Uterus (tissue), 4 donors: ENCODE data around the gene UNC93A. TPM values are rescaled to one million over a fixed set of nuclear protein-coding genes. Genes with fewer than 3 reads are reported as not detected.

Source experiments
- DNase-seq, 2 donors: peaks; one replicate each; pipeline ENCODE4 v3.0.0-alpha.2; 2019 to 2020
- H3K27ac ChIP-seq, 2 donors: fragments of 200-600 bp; sonication (generic); 1 replicate in 1 of 2; 2 replicates in 1 of 2; pipeline ENCODE4 v1.5.1; 2016 to 2018
- H3K27me3 ChIP-seq, 2 donors: fragments of 200-600 bp; sonication (generic); one replicate each; pipeline ENCODE4 v1.5.1; 2018 to 2019; ENCODE audit warnings: control low read depth in 1 of 2
- H3K36me3 ChIP-seq, 2 donors: fragments of 200-600 bp; sonication (generic); one replicate each; pipeline ENCODE4 v1.5.1; 2019; ENCODE audit warnings: control low read depth in 1 of 2
- H3K4me1 ChIP-seq, 2 donors: fragments of 200-600 bp; sonication (generic); one replicate each; pipeline ENCODE4 v1.5.1; 2018 to 2019; ENCODE audit warnings: control low read depth in 1 of 2
- H3K4me3 ChIP-seq, 2 donors: fragments of 200-600 bp; sonication (generic); 1 replicate in 1 of 2; 2 replicates in 1 of 2; pipeline ENCODE4 v1.5.1; 2018 to 2019; ENCODE audit warnings: mild to moderate bottlenecking in 1 of 2
- H3K9me3 ChIP-seq, 2 donors: fragments of 200-600 bp; sonication (generic); one replicate each; pipeline ENCODE4 v1.5.1; 2019; ENCODE audit warnings: control low read depth in 1 of 2
- POLR2A ChIP-seq, 2 donors: fragments of 450-650 bp; IDR thresholded peaks; one replicate each; pipeline ENCODE4 v1.6.1; 2016; ENCODE audit warnings: antibody characterized with exemption in 2 of 2, mild to moderate bottlenecking in 1 of 2, moderate library complexity in 1 of 2
- intact Hi-C: fragments of 100-400 bp; cut with DNase I; formaldehyde crosslinking; loops from one replicate; pipeline ENCODE4 v1.15.1; 2023; ENCODE audit warnings: low total_unique reads
- total RNA-seq, 4 donors: library from RNA; depleted of rRNA in 3 of 4; stranded (reverse); fragments of >200 nt in 3 of 4; gene quantifications; one replicate each; pipeline versions ENCODE4 v1.1.0 to v1.2.4, GENCODE V29; 2014 to 2023
- TF ChIP-seq, protein P1 (sequence below), 4 experiments: fragments of 200-600 bp in 2 of 4; fragments of 450-650 bp in 2 of 4; sonication (generic) in 2 of 4; IDR thresholded peaks; one replicate each; pipeline ENCODE4 v1.5.1; 2016 to 2019; ENCODE audit warnings: antibody characterized with exemption in 4 of 4, mild to moderate bottlenecking in 2 of 4, moderate library complexity in 1 of 4
- donor health status: DM: yes; HTN: yes; CAD: no.

UNC93A gene
- total RNA-seq, 4 donors from 2014 or later = 0.97 TPM; not detected in 3

GRCh38 chr6:167292301-167293087 is 1.4 kb downstream of the UNC93A start:
- TF ChIP-seq, protein P1, sequence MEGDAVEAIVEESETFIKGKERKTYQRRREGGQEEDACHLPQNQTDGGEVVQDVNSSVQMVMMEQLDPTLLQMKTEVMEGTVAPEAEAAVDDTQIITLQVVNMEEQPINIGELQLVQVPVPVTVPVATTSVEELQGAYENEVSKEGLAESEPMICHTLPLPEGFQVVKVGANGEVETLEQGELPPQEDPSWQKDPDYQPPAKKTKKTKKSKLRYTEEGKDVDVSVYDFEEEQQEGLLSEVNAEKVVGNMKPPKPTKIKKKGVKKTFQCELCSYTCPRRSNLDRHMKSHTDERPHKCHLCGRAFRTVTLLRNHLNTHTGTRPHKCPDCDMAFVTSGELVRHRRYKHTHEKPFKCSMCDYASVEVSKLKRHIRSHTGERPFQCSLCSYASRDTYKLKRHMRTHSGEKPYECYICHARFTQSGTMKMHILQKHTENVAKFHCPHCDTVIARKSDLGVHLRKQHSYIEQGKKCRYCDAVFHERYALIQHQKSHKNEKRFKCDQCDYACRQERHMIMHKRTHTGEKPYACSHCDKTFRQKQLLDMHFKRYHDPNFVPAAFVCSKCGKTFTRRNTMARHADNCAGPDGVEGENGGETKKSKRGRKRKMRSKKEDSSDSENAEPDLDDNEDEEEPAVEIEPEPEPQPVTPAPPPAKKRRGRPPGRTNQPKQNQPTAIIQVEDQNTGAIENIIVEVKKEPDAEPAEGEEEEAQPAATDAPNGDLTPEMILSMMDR (IDR thresholded peaks at IDR 0.05) = no peak
- no peak for TF ChIP-seq POLR2A (IDR thresholded peaks at IDR 0.05)
- intact Hi-C loops = no loop called here
- H3K9me3 ChIP-seq = no peaks in the 10 kb centered on the region

GRCh38 chr6:167293088-167293589 is 2.0 kb downstream of the UNC93A start:
- H3K4me1 ChIP-seq = no peaks in the 10 kb centered on the region
- no peak for TF ChIP-seq POLR2A (IDR thresholded peaks at IDR 0.05)
- TF ChIP-seq, protein P1 (IDR thresholded peaks at IDR 0.05) = no peak
- no peaks in the 10 kb centered on the region for H3K36me3 ChIP-seq
- no peaks in the 10 kb centered on the region for H3K27me3 ChIP-seq
- no peak for DNase-seq
- intact Hi-C loops = no loop called here
- no peak overlapping the region for H3K27ac ChIP-seq
- no peaks in the 10 kb centered on the region for H3K9me3 ChIP-seq
- H3K4me3 ChIP-seq = no peak overlapping the region

More at GRCh38 chr6:167292301-167293087, 1.4 kb downstream of the UNC93A start:
- DNase-seq = no peak
- Histone ChIP-seq H3K4me1 (no peaks in the 10 kb centered on the region), H3K27me3 (no peaks in the 10 kb centered on the region), H3K36me3 (no peaks in the 10 kb centered on the region), H3K4me3 (no peak overlapping the region), H3K27ac (no peak overlapping the region)

DNA sequence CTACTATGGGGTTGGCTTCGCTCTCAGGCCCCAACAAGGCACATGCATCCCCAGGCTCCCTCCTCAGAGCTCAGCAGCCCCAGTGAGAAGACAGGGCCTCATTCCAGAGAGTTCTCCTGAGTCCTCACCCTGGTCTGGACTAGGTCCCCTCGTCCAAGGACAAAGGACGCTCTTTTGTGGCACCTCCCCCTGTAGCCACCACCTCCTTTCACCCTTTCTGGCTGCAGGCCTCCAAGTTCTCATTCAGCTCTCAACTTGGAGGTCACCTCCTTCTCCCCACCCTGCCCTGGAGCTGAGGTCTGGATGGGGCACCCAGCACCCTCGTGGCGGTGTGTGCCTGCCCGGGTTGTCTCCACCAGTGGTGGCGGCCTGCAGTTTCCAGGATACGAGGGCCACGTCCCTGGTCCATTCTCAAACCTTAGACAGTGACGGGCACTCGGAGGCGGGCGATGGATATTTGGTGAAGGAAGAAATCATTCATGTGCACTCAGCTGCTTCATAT is 2.5 kb downstream of the UNC93A start:
- Histone ChIP-seq H3K36me3 (no peaks in the 10 kb centered on the region), H3K4me3 (no peak overlapping the region), H3K4me1 (no peaks in the 10 kb centered on the region), H3K27me3 (no peaks in the 10 kb centered on the region), H3K27ac (no peak overlapping the region), H3K9me3 (no peaks in the 10 kb centered on the region)
- TF ChIP-seq, protein P1 (IDR thresholded peaks at IDR 0.05) = no peak
- no peak for TF ChIP-seq POLR2A (IDR thresholded peaks at IDR 0.05)
- no peak for DNase-seq
- intact Hi-C loops = no loop called here

DNA sequence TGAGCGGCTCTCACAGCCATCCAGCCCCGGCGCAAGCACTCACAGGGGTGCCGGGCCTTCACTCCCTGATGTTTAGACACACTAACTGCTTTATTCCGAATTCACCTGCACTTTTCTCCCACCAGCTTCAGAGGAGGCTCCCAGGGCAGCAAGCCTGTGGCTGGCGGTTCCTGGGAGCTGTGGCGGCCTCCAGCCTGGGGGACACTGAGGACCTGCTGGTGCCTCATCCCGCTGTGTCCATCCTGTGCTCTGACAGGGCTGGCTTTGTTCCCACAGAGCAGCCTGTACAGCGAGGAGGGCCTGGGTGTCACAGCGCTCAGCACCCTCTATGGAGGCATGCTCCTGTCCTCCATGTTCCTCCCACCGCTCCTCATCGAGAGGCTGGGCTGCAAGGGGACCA is 3.1 kb downstream of the UNC93A start:
- H3K36me3 ChIP-seq = no peaks in the 10 kb centered on the region
- intact Hi-C loops = no loop called here
- no peak for TF ChIP-seq POLR2A (IDR thresholded peaks at IDR 0.05)
- TF ChIP-seq, protein P1 (IDR thresholded peaks at IDR 0.05) = no peak
- no peaks in the 10 kb centered on the region for H3K27me3 ChIP-seq
- no peaks in the 10 kb centered on the region for H3K4me1 ChIP-seq
- no peaks in the 10 kb centered on the region for H3K9me3 ChIP-seq
- DNase-seq = no peak
- no peak overlapping the region for H3K27ac ChIP-seq
- no peak overlapping the region for H3K4me3 ChIP-seq
